ENCODE measurements around the gene PPFIA2.

DNA sequence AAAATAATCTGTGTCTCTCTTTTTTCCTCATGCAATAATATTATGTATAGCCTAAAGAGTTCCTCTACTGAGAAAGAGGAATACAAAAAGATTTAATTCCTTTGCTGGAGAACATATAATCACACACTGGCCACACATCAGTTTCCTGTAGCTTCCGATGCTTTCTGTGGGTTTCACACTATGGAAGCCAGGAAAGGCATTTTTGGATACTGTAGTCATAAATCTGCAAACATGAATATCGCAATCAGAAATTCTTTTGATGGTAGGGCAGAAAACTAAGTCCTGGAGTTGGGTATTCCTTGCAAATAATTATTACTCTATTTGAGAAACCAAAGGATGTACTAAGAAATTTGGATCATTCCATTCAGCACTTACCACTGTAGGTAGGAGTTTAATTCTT, 421.3 kb downstream of the PPFIA2 start:
- TF ChIP-seq, protein P1, sequence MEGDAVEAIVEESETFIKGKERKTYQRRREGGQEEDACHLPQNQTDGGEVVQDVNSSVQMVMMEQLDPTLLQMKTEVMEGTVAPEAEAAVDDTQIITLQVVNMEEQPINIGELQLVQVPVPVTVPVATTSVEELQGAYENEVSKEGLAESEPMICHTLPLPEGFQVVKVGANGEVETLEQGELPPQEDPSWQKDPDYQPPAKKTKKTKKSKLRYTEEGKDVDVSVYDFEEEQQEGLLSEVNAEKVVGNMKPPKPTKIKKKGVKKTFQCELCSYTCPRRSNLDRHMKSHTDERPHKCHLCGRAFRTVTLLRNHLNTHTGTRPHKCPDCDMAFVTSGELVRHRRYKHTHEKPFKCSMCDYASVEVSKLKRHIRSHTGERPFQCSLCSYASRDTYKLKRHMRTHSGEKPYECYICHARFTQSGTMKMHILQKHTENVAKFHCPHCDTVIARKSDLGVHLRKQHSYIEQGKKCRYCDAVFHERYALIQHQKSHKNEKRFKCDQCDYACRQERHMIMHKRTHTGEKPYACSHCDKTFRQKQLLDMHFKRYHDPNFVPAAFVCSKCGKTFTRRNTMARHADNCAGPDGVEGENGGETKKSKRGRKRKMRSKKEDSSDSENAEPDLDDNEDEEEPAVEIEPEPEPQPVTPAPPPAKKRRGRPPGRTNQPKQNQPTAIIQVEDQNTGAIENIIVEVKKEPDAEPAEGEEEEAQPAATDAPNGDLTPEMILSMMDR (IDR thresholded peaks at IDR 0.05), result no peak
- TF ChIP-seq POLR2A (IDR thresholded peaks at IDR 0.05), result no peak
